Measurements from ENCODE around the gene EEF1AKMT3. TPM values are rescaled to one million over a fixed set of nuclear protein-coding genes. Genes with fewer than 3 reads are reported as not detected.
"Not testable (repeated sequence)": the region's sequence is repeated elsewhere in the genome, so short reads cannot be mapped to it uniquely, and the experiment has no call there.

Gene EEF1AKMT3
- total and polyA plus RNA-seq, 2 of the 4 experiments (the other 2 are of a cell fraction): 3.2 to 8.1 TPM

DNA sequence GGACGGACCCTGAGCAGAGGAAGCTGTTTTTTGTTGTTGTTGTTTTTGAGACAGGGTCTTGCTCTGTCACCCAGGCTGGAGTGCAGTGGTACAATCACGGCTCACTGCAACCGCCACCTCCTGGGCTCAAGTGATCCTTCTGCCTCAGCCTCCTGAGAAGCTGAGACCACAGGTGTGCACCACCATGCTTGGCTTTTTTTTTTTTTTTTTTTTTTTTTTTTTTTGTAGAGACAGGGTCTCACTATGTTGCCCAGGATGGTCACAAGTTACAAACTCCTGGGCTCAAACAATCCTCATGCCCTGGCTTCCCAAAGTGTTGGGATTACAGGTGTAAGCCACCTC, 45.5 kb downstream of the EEF1AKMT3 start:
- H3K23ac ChIP-seq (ENCODE audit: low read depth, low read length); H3K9me3 ChIP-seq (ENCODE audit: control insufficient read depth, insufficient read depth, low read length); H3K4me2 ChIP-seq (ENCODE audit: low read depth, low read length); H3K56ac ChIP-seq (ENCODE audit: extremely low read depth, insufficient read depth, low read length); H3K18ac ChIP-seq (ENCODE audit: low read depth, low read length); H3K9ac ChIP-seq (ENCODE audit: low read depth, low read length); intact Hi-C loops (cut with micrococcal nuclease); H3K27me3 ChIP-seq (ENCODE audit: control insufficient read depth, insufficient read depth, low read length); dilution Hi-C loops (cut with HindIII; ENCODE audit: low sequenced_read_pairs, unreplicated experiment); H2AK5ac ChIP-seq (ENCODE audit: low read depth, low read length); H2BK20ac ChIP-seq (ENCODE audit: low read depth, low read length); H2BK15ac ChIP-seq (ENCODE audit: low read depth, low read length); BruUV-seq (replicated peaks); H3K14ac ChIP-seq (replicated peaks; ENCODE audit: low read depth, low read length); H3K27ac ChIP-seq (ENCODE audit: insufficient read depth, low read length); ATAC-seq (ENCODE audit: low read depth); H4K8ac ChIP-seq (ENCODE audit: low read depth in 2 of 2, low read length in 2 of 2); H3K4me3 ChIP-seq (ENCODE audit: insufficient read depth, low read depth, low read length); H2AK9ac ChIP-seq (replicated peaks; ENCODE audit: low read depth, low read length, poor library complexity); in situ Hi-C loops (cut with MboI; ENCODE audit: low sequenced_read_pairs); DNase-seq; H4K5ac ChIP-seq (ENCODE audit: low read depth, low read length); H2AFZ ChIP-seq (replicated peaks; ENCODE audit: low read length, poor library complexity); H2BK120ac ChIP-seq (ENCODE audit: low read depth, low read length); POLR2A ChIA-PET (ENCODE audit: unreplicated experiment); H3K4me1 ChIP-seq (ENCODE audit: control insufficient read depth, insufficient read depth, low read length); H4K91ac ChIP-seq (ENCODE audit: insufficient read depth, low read depth, low read length); H2BK5ac ChIP-seq (ENCODE audit: low read depth, low read length, poor library complexity, severe bottlenecking); H3K4ac ChIP-seq (ENCODE audit: low read depth, low read length): not testable (repeated sequence)
- 100% methylated on average over 1 of the region's 3 CpGs; no CpG with 5 or more reads in 1 of the 2 experiments for WGBS, 2 experiments (ENCODE audit: extremely low coverage in 2 of 2, insufficient read length in 1 of 2)
- peaks cover 6 to 25% of the 10 kb centered on the region in 2 experiments; a peak in 3 of 4 replicates for H3K79me1 ChIP-seq (ENCODE audit: low read depth in 1 of 2, low read length in 2 of 2)
- peaks cover 48% of the 10 kb centered on the region for H3K36me3 ChIP-seq (ENCODE audit: control insufficient read depth, insufficient read depth, low read length)
- H3K9me1 ChIP-seq (ENCODE audit: insufficient read depth, low read length): peaks cover 12% of the 10 kb centered on the region
- peaks cover 12% of the 10 kb centered on the region for H4K20me1 ChIP-seq (ENCODE audit: insufficient read depth, low read length)
- CTCF ChIA-PET: interaction anchor here (1.6 kb wide), 1 partner anchor 15 kb away, joined by 5 read pairs; no protein-coding TSS in a partner anchor

DNA sequence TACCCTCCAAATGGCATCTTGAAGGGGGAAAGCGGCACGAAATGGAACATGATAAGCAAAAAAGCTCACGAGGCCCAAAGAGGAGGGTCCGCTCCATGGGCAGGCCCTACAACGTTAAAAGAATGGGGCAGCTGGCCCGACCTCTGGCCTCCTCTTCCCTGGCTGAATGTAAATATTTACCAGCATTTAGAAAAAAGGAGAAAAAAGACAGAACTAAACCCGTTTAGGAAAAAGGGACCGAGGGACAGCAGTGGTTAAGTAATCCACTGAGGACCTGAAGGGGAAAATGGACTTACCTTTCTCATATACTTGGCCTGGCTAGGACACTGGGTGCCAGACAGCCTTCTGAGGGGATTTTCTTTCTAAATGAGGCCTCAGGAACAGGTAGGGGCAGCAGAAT, 47.7 kb downstream of the EEF1AKMT3 start:
- POLR2A ChIA-PET (ENCODE audit: unreplicated experiment); intact Hi-C loops (cut with micrococcal nuclease); H3K9ac ChIP-seq (ENCODE audit: low read depth, low read length); in situ Hi-C loops (cut with MboI; ENCODE audit: low sequenced_read_pairs); H2AFZ ChIP-seq (replicated peaks; ENCODE audit: low read length, poor library complexity); H2BK5ac ChIP-seq (ENCODE audit: low read depth, low read length, poor library complexity, severe bottlenecking); DNase-seq; H3K4me1 ChIP-seq (ENCODE audit: control insufficient read depth, insufficient read depth, low read length); H3K4me2 ChIP-seq (ENCODE audit: low read depth, low read length); H3K14ac ChIP-seq (replicated peaks; ENCODE audit: low read depth, low read length); H3K27ac ChIP-seq (ENCODE audit: insufficient read depth, low read length); H2BK120ac ChIP-seq (ENCODE audit: low read depth, low read length); BruUV-seq (replicated peaks); ATAC-seq (ENCODE audit: low read depth); H3K4me3 ChIP-seq (ENCODE audit: insufficient read depth, low read depth, low read length); H4K5ac ChIP-seq (ENCODE audit: low read depth, low read length); H4K8ac ChIP-seq (ENCODE audit: low read depth in 2 of 2, low read length in 2 of 2); H3K27me3 ChIP-seq (ENCODE audit: control insufficient read depth, insufficient read depth, low read length); H3K4ac ChIP-seq (ENCODE audit: low read depth, low read length); H2AK9ac ChIP-seq (replicated peaks; ENCODE audit: low read depth, low read length, poor library complexity); H4K91ac ChIP-seq (ENCODE audit: insufficient read depth, low read depth, low read length); H3K56ac ChIP-seq (ENCODE audit: extremely low read depth, insufficient read depth, low read length); dilution Hi-C loops (cut with HindIII; ENCODE audit: low sequenced_read_pairs, unreplicated experiment); H3K9me3 ChIP-seq (ENCODE audit: control insufficient read depth, insufficient read depth, low read length); H3K23ac ChIP-seq (ENCODE audit: low read depth, low read length); H2BK15ac ChIP-seq (ENCODE audit: low read depth, low read length); H3K18ac ChIP-seq (ENCODE audit: low read depth, low read length); H2BK20ac ChIP-seq (ENCODE audit: low read depth, low read length); CTCF ChIA-PET; H2AK5ac ChIP-seq (ENCODE audit: low read depth, low read length): not testable (repeated sequence)
- Histone ChIP-seq H4K20me1 (ENCODE audit: insufficient read depth, low read length) (peaks cover 30% of the 10 kb centered on the region), H3K9me1 (ENCODE audit: insufficient read depth, low read length) (peaks cover 12% of the 10 kb centered on the region), H3K79me1 (ENCODE audit: low read depth in 1 of 2, low read length in 2 of 2) (peaks cover 19 to 46% of the 10 kb centered on the region in 2 experiments), H3K36me3 (ENCODE audit: control insufficient read depth, insufficient read depth, low read length) (peaks cover 69% of the 10 kb centered on the region)
- no CpG with 5 or more reads among the region's 8 CpGs for WGBS, 2 experiments (ENCODE audit: extremely low coverage in 2 of 2, insufficient read length in 1 of 2)
